DND-41 (cell line): ENCODE results near the gene SH2D3A.

ENCODE experiments used
- ATAC-seq: fragments of 200-7000 bp; cut with Tn5 transposase; 3 replicates; pipeline ENCODE4 v1.9.1; 2021; ENCODE audit warnings: low read depth; ENCODE audit not compliant: insufficient read depth
- DNase-seq: peaks from one replicate; pipeline ENCODE4 v3.0.0-alpha.2; 2020
- H2AFZ ChIP-seq: 2 replicates; pipeline ENCODE4 v1.6.0; 2012; ENCODE audit warnings: low read depth, low read length
- H3K27ac ChIP-seq: 2 replicates; pipeline ENCODE4 v1.5.1; 2012; ENCODE audit warnings: low read length, inconsistent platforms
- H3K27me3 ChIP-seq: fragments of 200-600 bp; sonication (generic); 2 replicates; pipeline ENCODE4 v1.6.0; 2012; ENCODE audit warnings: low read length, mild to moderate bottlenecking, inconsistent platforms; ENCODE audit not compliant: insufficient read depth, poor library complexity
- H3K36me3 ChIP-seq: 2 replicates; pipeline ENCODE4 v1.5.1; 2012; ENCODE audit warnings: low read length, inconsistent platforms; ENCODE audit not compliant: insufficient read depth
- H3K4me1 ChIP-seq: 2 replicates; pipeline ENCODE4 v1.5.1; 2012; ENCODE audit warnings: mild to moderate bottlenecking, low read length; ENCODE audit not compliant: insufficient read depth
- H3K4me2 ChIP-seq: 2 replicates; pipeline ENCODE4 v1.6.0; 2012; ENCODE audit warnings: mild to moderate bottlenecking, moderate library complexity, low read length, inconsistent platforms; ENCODE audit not compliant: insufficient read depth
- H3K4me3 ChIP-seq, 2 experiments: fragments of 200-600 bp in 1 of 2; shearing (Covaris generic) in 1 of 2; 2 replicates each; pipeline ENCODE4 v1.5.1; 2012 to 2016; ENCODE audit warnings: inconsistent platforms in 2 of 2, low read length in 2 of 2, mild to moderate bottlenecking in 2 of 2, low read depth in 1 of 2, moderate library complexity in 1 of 2
- H3K79me2 ChIP-seq: 2 replicates; pipeline ENCODE4 v1.6.0; 2012; ENCODE audit warnings: low read length, inconsistent platforms; ENCODE audit not compliant: insufficient read depth
- H3K9ac ChIP-seq: 2 replicates; pipeline ENCODE4 v1.6.0; 2012; ENCODE audit warnings: low read depth, mild to moderate bottlenecking, inconsistent platforms, low read length, moderate library complexity
- H3K9me3 ChIP-seq: 2 replicates; pipeline ENCODE4 v1.5.1; 2012; ENCODE audit warnings: low read length, moderate library complexity, mild to moderate bottlenecking, inconsistent platforms; ENCODE audit not compliant: insufficient read depth, severe bottlenecking
- H4K20me1 ChIP-seq: 2 replicates; pipeline ENCODE4 v1.6.0; 2012; ENCODE audit warnings: low read length; ENCODE audit not compliant: insufficient read depth
- EZH2 ChIP-seq: IDR thresholded peaks from 3 replicates; pipeline ENCODE4 v1.6.1; 2012; ENCODE audit warnings: borderline replicate concordance, low read depth, mild to moderate bottlenecking, moderate library complexity, low read length, inconsistent platforms; ENCODE audit not compliant: severe bottlenecking
- TF ChIP-seq, protein P1 (sequence below): IDR thresholded peaks from 2 replicates; pipeline ENCODE4 v1.5.1; 2012; ENCODE audit warnings: borderline replicate concordance, low read length, moderate library complexity, mild to moderate bottlenecking; ENCODE audit not compliant: poor library complexity, severe bottlenecking; ENCODE audit errors: extremely low read depth

The SH2D3A gene

GRCh38 chr19:6745965-6746364, 21.3 kb downstream of the SH2D3A start:
- H3K4me3 ChIP-seq, result no peak overlapping the region
- no peaks in the 10 kb centered on the region for H4K20me1 ChIP-seq
- no peak overlapping the region for H3K27ac ChIP-seq
- no peak overlapping the region for H2AFZ ChIP-seq
- ATAC-seq (no peak), DNase-seq (no peak)
- peaks cover 33% of the 10 kb centered on the region for H3K36me3 ChIP-seq
- peaks cover 6% of the 10 kb centered on the region for H3K4me1 ChIP-seq
- no peak overlapping the region for H3K4me2 ChIP-seq
- H3K9me3 ChIP-seq, result no peaks in the 10 kb centered on the region
- TF ChIP-seq, protein P1, sequence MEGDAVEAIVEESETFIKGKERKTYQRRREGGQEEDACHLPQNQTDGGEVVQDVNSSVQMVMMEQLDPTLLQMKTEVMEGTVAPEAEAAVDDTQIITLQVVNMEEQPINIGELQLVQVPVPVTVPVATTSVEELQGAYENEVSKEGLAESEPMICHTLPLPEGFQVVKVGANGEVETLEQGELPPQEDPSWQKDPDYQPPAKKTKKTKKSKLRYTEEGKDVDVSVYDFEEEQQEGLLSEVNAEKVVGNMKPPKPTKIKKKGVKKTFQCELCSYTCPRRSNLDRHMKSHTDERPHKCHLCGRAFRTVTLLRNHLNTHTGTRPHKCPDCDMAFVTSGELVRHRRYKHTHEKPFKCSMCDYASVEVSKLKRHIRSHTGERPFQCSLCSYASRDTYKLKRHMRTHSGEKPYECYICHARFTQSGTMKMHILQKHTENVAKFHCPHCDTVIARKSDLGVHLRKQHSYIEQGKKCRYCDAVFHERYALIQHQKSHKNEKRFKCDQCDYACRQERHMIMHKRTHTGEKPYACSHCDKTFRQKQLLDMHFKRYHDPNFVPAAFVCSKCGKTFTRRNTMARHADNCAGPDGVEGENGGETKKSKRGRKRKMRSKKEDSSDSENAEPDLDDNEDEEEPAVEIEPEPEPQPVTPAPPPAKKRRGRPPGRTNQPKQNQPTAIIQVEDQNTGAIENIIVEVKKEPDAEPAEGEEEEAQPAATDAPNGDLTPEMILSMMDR, result no peak
- TF ChIP-seq EZH2, result no peak
- no peaks in the 10 kb centered on the region for H3K27me3 ChIP-seq
- H3K9ac ChIP-seq, result no peak overlapping the region
- no peaks in the 10 kb centered on the region for H3K79me2 ChIP-seq

DNA sequence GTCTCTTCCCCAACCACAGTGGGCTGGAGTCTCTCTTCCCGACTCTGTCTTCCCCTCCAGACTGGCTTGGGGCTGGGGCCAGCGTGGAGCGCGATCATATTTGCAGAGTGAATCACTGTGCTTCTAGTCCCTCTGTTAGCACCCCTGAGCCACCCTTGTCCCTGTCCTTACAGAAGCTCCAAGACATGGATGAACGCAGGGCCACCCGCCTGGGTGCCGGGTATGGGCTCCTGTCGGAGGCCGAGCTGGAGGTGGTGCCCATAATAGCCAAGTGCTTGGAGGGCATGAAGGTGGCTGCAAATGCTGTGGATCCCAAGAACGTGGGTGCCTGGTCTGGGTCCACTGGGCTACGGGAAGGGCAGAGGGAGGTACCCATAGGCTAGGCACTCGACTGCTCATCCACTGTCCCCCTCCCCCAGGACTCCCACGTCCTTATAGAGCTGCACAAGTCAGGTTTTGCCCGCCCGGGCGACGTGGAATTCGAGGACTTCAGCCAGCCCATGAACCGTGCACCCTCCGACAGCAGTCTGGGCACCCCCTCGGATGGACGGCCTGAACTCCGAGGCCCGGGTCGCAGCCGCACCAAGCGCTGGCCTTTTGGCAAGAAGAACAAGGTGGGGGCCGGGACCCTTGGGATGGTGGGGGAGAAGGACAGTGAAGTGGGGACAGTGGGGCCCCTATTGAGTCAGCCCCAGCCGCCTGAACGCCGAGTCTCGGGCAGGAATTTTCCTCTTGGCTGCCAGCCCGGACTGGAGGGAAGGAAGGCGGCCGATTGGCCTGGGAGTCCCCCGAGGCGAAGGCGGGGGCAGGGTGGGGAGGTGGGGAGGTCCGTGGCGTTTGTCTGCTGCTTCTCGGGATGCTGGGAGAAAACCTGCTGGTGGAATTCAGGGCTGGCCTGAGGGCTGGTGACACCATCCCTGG, 22.6 kb downstream of the SH2D3A start:
- DNase-seq, result no peak
- TF ChIP-seq, protein P1, result no peak
- no peak for TF ChIP-seq EZH2
- Histone ChIP-seq H3K79me2 (peaks cover 8% of the 10 kb centered on the region; the same call in 1 of the 2 replicates), H3K27me3 (no peaks in the 10 kb centered on the region), H2AFZ (no peak overlapping the region), H4K20me1 (no peaks in the 10 kb centered on the region), H3K27ac (no peak overlapping the region), H3K9ac (no peak overlapping the region), H3K4me2 (no peak overlapping the region), H3K4me1 (peaks cover 19% of the 10 kb centered on the region), H3K9me3 (no peaks in the 10 kb centered on the region), H3K36me3 (peaks cover 26% of the 10 kb centered on the region), H3K4me3 (no peak overlapping the region)
- no peak for ATAC-seq

- no peak for ATAC-seq
Observed at GRCh38 chr19:6743714-6744380, 23.4 kb downstream of the SH2D3A start.

More at GRCh38 chr19:6743714-6744380, 23.4 kb downstream of the SH2D3A start:
- Histone ChIP-seq H3K27me3 (no peaks in the 10 kb centered on the region), H3K9ac (no peak overlapping the region), H3K4me3 (no peak overlapping the region), H3K4me1 (peaks cover 24% of the 10 kb centered on the region), H3K79me2 (peaks cover 8% of the 10 kb centered on the region; the same call in 1 of the 2 replicates), H2AFZ (no peak overlapping the region), H3K9me3 (no peaks in the 10 kb centered on the region), H3K4me2 (no peak overlapping the region), H4K20me1 (no peaks in the 10 kb centered on the region), H3K27ac (no peak overlapping the region), H3K36me3 (peaks cover 26% of the 10 kb centered on the region)
- no peak for DNase-seq
- TF ChIP-seq EZH2, result no peak
- TF ChIP-seq, protein P1, result no peak
